Activated CD8-positive, alpha-beta memory T cell treated with anti-CD3 and anti-CD28 coated beads, Interleukin-2, amount 10 ng/mL, durations not matched to agents 7 days and 5 days (primary cell): ENCODE data around the gene SYT4. TPM values are rescaled to one million over a fixed set of nuclear protein-coding genes. Genes with fewer than 3 reads are reported as not detected.
"Not testable (repeated sequence)": the region's sequence is repeated elsewhere in the genome, so short reads cannot be mapped to it uniquely, and the experiment has no call there.

ENCODE experiments used
- ATAC-seq: fragments of 150-1000 bp; cut with Tn5 transposase; one replicate; pipeline ENCODE4 v1.10.0; 2021; ENCODE audit warnings: moderate library complexity
- CTCF ChIA-PET: fragments of 350-600 bp; sonication (Branson Sonifier 250); formaldehyde crosslinking; loops from one replicate; lab custom pipeline; 2021; ENCODE audit warnings: antibody characterized with exemption; lab: Charles Lee
- DNase-seq: peaks from one replicate; pipeline ENCODE4 v3.0.0-alpha.2; 2020
- H3K27ac Mint-ChIP-seq: one replicate; pipeline ENCODE4 v1.8.0; 2021; ENCODE audit warnings: mild to moderate bottlenecking, mixed read lengths
- H3K27me3 Mint-ChIP-seq: one replicate; pipeline ENCODE4 v1.8.0; 2021; ENCODE audit warnings: mixed read lengths
- H3K36me3 Mint-ChIP-seq: one replicate; pipeline ENCODE4 v1.8.0; 2021; ENCODE audit warnings: mild to moderate bottlenecking, mixed read lengths
- H3K4me1 Mint-ChIP-seq: one replicate; pipeline ENCODE4 v1.8.0; 2021; ENCODE audit warnings: mixed read lengths
- H3K4me3 Mint-ChIP-seq: one replicate; pipeline ENCODE4 v1.8.0; 2021; ENCODE audit warnings: mild to moderate bottlenecking, moderate library complexity, mixed read lengths
- H3K9me3 Mint-ChIP-seq: one replicate; pipeline ENCODE4 v1.8.0; 2022; ENCODE audit warnings: low read depth, mixed read lengths
- total RNA-seq, 2 experiments: library from RNA; stranded (reverse); gene quantifications; one replicate each; pipeline ENCODE4 v1.2.3, GENCODE V29; 2021

SYT4 gene
- not detected for total RNA-seq

- Mint-ChIP-seq H3K36me3 (no peaks in the 10 kb centered on the region), H3K27ac (no peak within 1 kb of the TSS), H3K27me3 (peaks cover 13% of the 10 kb centered on the region), H3K4me3 (no peak within 1 kb of the TSS), H3K4me1 (no peaks in the 10 kb centered on the region), H3K9me3 (no peaks in the 10 kb centered on the region)
- ATAC-seq (no peak), DNase-seq (no peak)
- CTCF ChIA-PET, result interaction anchor here (1.8 kb wide), 1 partner anchor 1163 kb away, joined by 4 read pairs; no protein-coding TSS in a partner anchor
Measured at GRCh38 chr18:43277164-43277600, at the start of gene SYT4. Gene SYT4, minus strand, starts transcription at chr18:43277490. Its CDS starts 209 bp downstream, at chr18:43277281.

DNA sequence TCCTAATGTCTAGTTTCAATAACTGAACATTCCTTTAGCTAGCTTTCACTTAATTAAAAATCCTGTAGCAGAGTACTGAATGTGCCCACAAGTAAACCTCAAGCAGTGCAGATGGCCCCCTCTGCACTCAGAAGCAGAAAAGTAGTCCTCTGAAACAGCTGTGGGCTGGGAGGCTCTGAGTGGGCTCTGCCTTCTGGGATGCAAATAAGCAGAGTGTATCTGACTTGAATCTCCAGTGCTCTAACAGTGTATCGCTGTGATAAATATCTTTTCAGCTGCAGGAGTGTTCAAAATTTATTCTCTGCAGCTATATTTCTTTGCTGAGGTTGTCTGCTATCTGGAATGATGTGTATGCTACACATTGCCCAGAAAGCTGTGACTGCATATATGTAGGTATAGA is 44.8 kb upstream of the SYT4 start:
- Mint-ChIP-seq H3K9me3 (peaks cover 3% of the 10 kb centered on the region), H3K27ac (no peak overlapping the region), H3K36me3 (no peaks in the 10 kb centered on the region), H3K4me1 (no peaks in the 10 kb centered on the region), H3K4me3 (no peak overlapping the region), H3K27me3 (no peaks in the 10 kb centered on the region)
- CTCF ChIA-PET, result no interaction called here
- DNase-seq (no peak), ATAC-seq (no peak)

DNA sequence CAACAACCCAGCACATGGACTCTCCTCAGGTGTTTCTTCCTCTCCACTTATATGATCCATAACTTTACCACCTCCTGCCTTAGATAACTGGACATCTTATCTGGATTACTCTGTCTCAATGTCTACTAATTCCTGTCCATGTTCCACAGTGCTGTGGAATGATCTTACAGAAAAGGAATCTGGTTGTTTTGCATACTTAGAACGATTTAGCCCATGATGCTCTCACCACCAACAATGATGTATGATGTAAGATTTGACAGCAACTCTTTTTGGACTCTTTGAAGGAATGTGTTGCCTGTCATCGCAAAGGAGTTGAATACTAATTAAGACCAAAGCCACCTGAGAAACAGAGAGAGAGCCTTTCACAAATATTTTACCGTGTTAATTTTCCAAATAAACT is 37.7 kb upstream of the SYT4 start:
- CTCF ChIA-PET, result no interaction called here
- H3K4me3 Mint-ChIP-seq, result no peak overlapping the region
- H3K27me3 Mint-ChIP-seq, result no peaks in the 10 kb centered on the region
- no peak overlapping the region for H3K27ac Mint-ChIP-seq
- DNase-seq (no peak), ATAC-seq (no peak)
- H3K36me3 Mint-ChIP-seq, result no peaks in the 10 kb centered on the region
- H3K4me1 Mint-ChIP-seq, result no peaks in the 10 kb centered on the region
- peaks cover 3% of the 10 kb centered on the region for H3K9me3 Mint-ChIP-seq

DNA sequence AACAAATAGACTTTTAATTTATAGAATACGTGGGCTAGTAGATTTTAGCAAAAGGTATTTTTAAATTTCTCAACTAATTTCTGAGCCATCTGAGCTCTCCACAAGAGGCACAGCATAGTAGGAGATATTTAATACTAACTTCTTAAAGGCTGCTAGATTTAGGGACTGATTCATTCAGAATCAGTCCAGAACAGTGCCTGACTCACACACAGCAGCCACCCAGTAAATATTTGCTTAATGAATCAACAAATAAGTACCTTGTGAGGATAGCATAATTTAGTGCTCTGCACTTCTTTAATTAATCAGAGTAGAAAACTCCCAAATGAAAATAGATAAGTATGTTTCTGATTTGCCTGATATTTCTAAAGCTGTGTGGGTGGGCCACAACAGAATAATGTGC is 35.6 kb upstream of the SYT4 start:
- Mint-ChIP-seq H3K9me3 (peaks cover 3% of the 10 kb centered on the region), H3K4me3 (no peak overlapping the region), H3K36me3 (no peaks in the 10 kb centered on the region), H3K27ac (no peak overlapping the region), H3K27me3 (no peaks in the 10 kb centered on the region), H3K4me1 (no peaks in the 10 kb centered on the region)
- no peak for DNase-seq
- no peak for ATAC-seq
- CTCF ChIA-PET, result no interaction called here

- no peak for ATAC-seq
- Mint-ChIP-seq H3K27me3 (no peaks in the 10 kb centered on the region), H3K27ac (no peak overlapping the region), H3K4me3 (no peak overlapping the region), H3K4me1 (no peaks in the 10 kb centered on the region), H3K36me3 (no peaks in the 10 kb centered on the region), H3K9me3 (peaks cover 3% of the 10 kb centered on the region)
- CTCF ChIA-PET, result no interaction called here
- no peak for DNase-seq
Measured at GRCh38 chr18:43310239-43310638, 32.9 kb upstream of the SYT4 start.

GRCh38 chr18:43303376-43303775 is 26.1 kb upstream of the SYT4 start:
- Mint-ChIP-seq H3K36me3 (no peaks in the 10 kb centered on the region), H3K4me1 (no peaks in the 10 kb centered on the region), H3K27ac (no peak overlapping the region), H3K9me3 (peaks cover 4% of the 10 kb centered on the region), H3K27me3 (no peaks in the 10 kb centered on the region), H3K4me3 (no peak overlapping the region)
- DNase-seq, result no peak
- CTCF ChIA-PET, result no interaction called here
- ATAC-seq, result no peak

GRCh38 chr18:43286187-43286586 is 8.9 kb upstream of the SYT4 start:
- H3K4me1 Mint-ChIP-seq, H3K9me3 Mint-ChIP-seq, DNase-seq, H3K36me3 Mint-ChIP-seq, H3K27ac Mint-ChIP-seq, H3K4me3 Mint-ChIP-seq, H3K27me3 Mint-ChIP-seq, CTCF ChIA-PET, ATAC-seq: not testable (repeated sequence)

- CTCF ChIA-PET, result no interaction called here
Measured at GRCh38 chr18:43283299-43283698, 6.0 kb upstream of the SYT4 start.

DNA sequence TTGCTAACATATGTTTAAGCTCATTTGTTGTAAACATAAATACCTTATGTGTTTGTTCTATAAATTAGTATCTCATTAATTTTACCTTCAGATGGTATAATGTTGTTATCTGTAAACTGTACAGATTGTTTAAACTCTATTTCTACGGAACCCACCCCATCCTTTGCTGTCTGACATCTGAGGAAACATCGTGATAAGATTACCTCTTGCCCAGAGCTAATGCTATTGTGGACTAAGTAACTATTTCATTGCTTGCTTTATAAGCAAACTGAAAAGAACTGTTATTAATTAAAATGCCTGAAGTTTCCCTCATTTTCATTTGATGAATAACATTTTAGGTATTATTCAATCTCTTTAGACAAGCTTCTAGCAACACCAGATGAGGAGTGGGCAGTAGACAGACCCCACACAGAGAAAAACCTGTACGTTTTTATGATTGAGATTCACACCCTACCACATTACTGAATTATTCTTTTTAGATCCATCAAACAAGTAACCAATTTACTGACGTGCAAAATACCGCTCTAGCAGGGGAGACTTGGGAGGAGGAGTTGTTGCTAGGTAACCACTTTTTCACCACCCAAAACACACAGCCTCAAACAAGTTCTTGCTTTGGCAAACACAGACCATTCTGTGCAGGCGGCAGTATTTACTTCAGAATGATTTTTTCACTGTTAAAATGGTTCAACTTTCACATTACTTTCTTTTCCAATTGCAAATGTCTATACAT is 1.9 kb upstream of the SYT4 start:
- no peak overlapping the region for H3K4me3 Mint-ChIP-seq
- no peak overlapping the region for H3K27ac Mint-ChIP-seq
- H3K36me3 Mint-ChIP-seq, result no peaks in the 10 kb centered on the region
- peaks cover 13% of the 10 kb centered on the region for H3K27me3 Mint-ChIP-seq
- peaks cover 2% of the 10 kb centered on the region for H3K9me3 Mint-ChIP-seq
- no peaks in the 10 kb centered on the region for H3K4me1 Mint-ChIP-seq
- CTCF ChIA-PET, result no interaction called here
- DNase-seq (no peak), ATAC-seq (no peak)

More at GRCh38 chr18:43283299-43283698, 6.0 kb upstream of the SYT4 start:
- H3K4me3 Mint-ChIP-seq, result no peak overlapping the region
- H3K4me1 Mint-ChIP-seq, result no peaks in the 10 kb centered on the region
- H3K36me3 Mint-ChIP-seq, result no peaks in the 10 kb centered on the region
- H3K9me3 Mint-ChIP-seq, result peaks cover 2% of the 10 kb centered on the region
- no peak overlapping the region for H3K27ac Mint-ChIP-seq
- ATAC-seq, result no peak
- DNase-seq, result no peak
- H3K27me3 Mint-ChIP-seq, result peaks cover under 1% of the 10 kb centered on the region

GRCh38 chr18:43278355-43278754 is 1.1 kb upstream of the SYT4 start:
- Mint-ChIP-seq H3K4me3 (no peak overlapping the region), H3K27me3 (peaks cover 13% of the 10 kb centered on the region), H3K4me1 (no peaks in the 10 kb centered on the region), H3K9me3 (peaks cover 2% of the 10 kb centered on the region), H3K36me3 (no peaks in the 10 kb centered on the region), H3K27ac (no peak overlapping the region)
- CTCF ChIA-PET, result no interaction called here
- ATAC-seq (no peak), DNase-seq (no peak)

DNA sequence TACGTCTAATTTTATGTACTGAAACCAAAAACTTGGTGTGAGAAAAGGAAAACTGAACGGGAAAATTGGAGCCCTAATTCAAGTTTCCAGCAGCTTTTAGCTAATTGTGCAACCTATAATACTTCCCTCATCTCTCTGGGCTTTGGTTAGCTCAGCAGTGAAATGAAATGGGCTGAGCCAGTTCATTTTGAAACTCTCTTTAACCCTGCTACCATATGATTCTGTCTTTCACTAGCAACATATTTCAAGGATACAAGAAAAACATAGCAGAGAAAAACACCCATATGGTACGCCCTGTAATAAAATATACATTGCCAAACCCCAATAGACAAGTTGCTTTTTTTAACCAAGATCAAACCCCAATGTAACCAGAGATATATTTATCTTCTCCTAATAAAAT is 799 bp downstream of the SYT4 start:
- Mint-ChIP-seq H3K36me3 (no peaks in the 10 kb centered on the region), H3K4me3 (no peak overlapping the region), H3K27ac (no peak overlapping the region), H3K9me3 (no peaks in the 10 kb centered on the region), H3K27me3 (peaks cover 13% of the 10 kb centered on the region), H3K4me1 (no peaks in the 10 kb centered on the region)
- DNase-seq, result no peak
- CTCF ChIA-PET, result interaction anchor here (1.8 kb wide), 1 partner anchor 1162 kb away, joined by 4 read pairs; no protein-coding TSS in a partner anchor
- no peak for ATAC-seq

DNA sequence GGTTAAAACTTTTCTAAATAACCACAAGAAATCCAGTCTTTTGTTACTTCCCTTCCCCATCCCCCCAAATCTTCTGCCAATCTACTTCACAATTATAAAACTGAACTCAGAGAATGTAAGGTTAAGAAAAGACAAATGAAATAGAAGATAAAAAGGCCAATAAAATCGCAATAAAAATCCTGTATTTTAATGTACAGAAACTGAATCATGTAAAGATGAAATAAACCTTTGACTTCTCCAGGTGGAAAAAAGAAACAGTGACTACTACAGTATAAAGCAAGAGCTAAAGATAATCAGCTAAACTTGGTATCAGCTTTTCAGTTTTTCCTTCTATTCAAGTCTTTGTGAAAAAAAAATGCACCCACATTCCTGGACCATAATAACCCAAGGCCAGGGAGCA is 1.7 kb downstream of the SYT4 start:
- Mint-ChIP-seq H3K27me3 (peaks cover 13% of the 10 kb centered on the region), H3K4me1 (no peaks in the 10 kb centered on the region), H3K27ac (no peak overlapping the region), H3K9me3 (no peaks in the 10 kb centered on the region), H3K36me3 (no peaks in the 10 kb centered on the region), H3K4me3 (no peak overlapping the region)
- ATAC-seq, result no peak
- no peak for DNase-seq
- CTCF ChIA-PET, result interaction anchor here (1.8 kb wide), 1 partner anchor 1161 kb away, joined by 4 read pairs; no protein-coding TSS in a partner anchor

DNA sequence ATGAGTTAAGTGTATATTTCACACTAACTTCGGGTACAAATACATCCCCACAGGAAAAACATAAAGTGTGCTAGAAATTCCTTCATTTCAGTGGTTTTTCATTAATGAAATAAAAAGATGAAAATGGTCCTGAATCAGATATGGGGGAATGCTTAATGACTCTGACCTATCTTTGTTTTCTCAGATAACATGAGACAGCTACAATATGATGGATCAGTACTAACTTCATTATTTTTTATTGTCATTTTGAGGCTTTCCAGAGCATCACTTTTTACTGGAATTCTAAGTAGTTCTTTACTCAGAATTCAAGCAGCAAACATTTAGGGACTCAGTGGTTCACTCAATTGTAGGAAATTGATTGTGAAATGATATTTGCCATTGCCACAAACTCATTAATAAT is 2.8 kb downstream of the SYT4 start:
- H3K4me1 Mint-ChIP-seq, result no peaks in the 10 kb centered on the region
- peaks cover 13% of the 10 kb centered on the region for H3K27me3 Mint-ChIP-seq
- no peak for DNase-seq
- CTCF ChIA-PET, result interaction anchor here (2.2 kb wide), 1 partner anchor 1160 kb away, joined by 6 read pairs; no protein-coding TSS in a partner anchor
- H3K9me3 Mint-ChIP-seq, result no peaks in the 10 kb centered on the region
- no peak overlapping the region for H3K27ac Mint-ChIP-seq
- H3K4me3 Mint-ChIP-seq, result no peak overlapping the region
- no peak for ATAC-seq
- no peaks in the 10 kb centered on the region for H3K36me3 Mint-ChIP-seq
